Lower leg skin (tissue), 4 donors: Measurements from ENCODE around the gene EML1. TPM values are rescaled to one million over a fixed set of nuclear protein-coding genes. Genes with fewer than 3 reads are reported as not detected.

Experiments used
- DNase-seq, 2 donors: peaks; one replicate each; pipeline ENCODE4 v3.0.0-alpha.2; 2019; ENCODE audit warnings: low spot score in 2 of 2
- H3K4me3 ChIP-seq: fragments of 200-600 bp; sonication (generic); 2 replicates; pipeline ENCODE4 v1.5.1; 2017; ENCODE audit warnings: mild to moderate bottlenecking, low read depth; ENCODE audit not compliant: poor library complexity, severe bottlenecking
- POLR2A ChIP-seq, 2 donors: fragments of 450-650 bp; IDR thresholded peaks; one replicate each; pipeline ENCODE4 v1.6.1; 2016 to 2017; ENCODE audit warnings: antibody characterized with exemption in 2 of 2, mild to moderate bottlenecking in 1 of 2, moderate library complexity in 1 of 2
- WGBS, 2 donors: methylation state at CpG; one replicate each; pipeline ENCODE4 v1.1.5; 2018; 5-methylcytosine and 5-hydroxymethylcytosine counted together
- intact Hi-C: fragments of 100-400 bp; cut with DNase I; formaldehyde crosslinking; loops from one replicate; pipeline ENCODE4 v1.15.0; 2023; ENCODE audit warnings: low total_unique reads
- total RNA-seq, 4 donors: library from RNA; depleted of rRNA; stranded (reverse); fragments of >200 nt; gene quantifications; one replicate each; pipeline ENCODE4 v1.1.0, GENCODE V29; 2016
- TF ChIP-seq, protein P1 (sequence below), 3 donors: fragments of 450-650 bp; IDR thresholded peaks; one replicate each; pipeline ENCODE4 v1.5.1; 2016; ENCODE audit warnings: antibody characterized with exemption in 3 of 3, mild to moderate bottlenecking in 3 of 3, moderate library complexity in 2 of 3

The EML1 gene
- total RNA-seq, 4 donors from 2014 or later, result 10.7 to 24.7 (median 21.3) TPM

DNA sequence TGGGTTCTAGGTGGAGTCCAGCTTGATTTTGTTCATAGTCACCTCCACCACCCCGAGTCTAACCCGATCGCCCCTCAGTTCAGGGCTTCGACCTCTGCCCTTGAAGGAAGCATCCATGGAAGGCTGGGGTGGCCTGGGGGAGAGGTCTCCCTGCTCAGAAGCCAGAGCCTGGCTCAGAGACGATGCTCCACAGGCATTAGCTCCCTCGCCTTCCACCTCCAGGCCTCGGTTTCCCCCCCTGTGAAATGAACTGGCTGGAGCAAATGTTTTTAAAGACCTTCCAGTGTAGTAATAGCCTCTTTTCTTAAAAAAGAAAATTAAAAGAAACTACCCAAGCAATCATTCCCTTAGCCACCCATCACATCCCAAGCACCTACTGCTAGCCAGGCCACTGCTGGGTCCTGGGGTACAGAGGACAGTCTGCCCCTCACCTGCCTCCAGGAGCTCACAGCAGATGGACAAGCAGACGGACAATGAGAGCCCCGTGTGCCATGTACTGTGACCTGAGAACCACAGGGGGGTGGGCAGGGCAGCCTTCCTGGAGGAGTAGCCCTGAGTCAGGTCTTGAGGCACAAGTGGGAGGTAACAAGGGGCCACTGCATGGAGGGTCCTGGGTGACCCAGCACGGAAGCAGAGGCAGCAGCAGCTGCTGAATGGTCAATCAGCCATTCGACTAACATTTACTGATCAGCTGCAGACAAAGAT lies 42.3 kb upstream of the EML1 start:
- TF ChIP-seq POLR2A (IDR thresholded peaks at IDR 0.05), result no peak
- TF ChIP-seq, protein P1, sequence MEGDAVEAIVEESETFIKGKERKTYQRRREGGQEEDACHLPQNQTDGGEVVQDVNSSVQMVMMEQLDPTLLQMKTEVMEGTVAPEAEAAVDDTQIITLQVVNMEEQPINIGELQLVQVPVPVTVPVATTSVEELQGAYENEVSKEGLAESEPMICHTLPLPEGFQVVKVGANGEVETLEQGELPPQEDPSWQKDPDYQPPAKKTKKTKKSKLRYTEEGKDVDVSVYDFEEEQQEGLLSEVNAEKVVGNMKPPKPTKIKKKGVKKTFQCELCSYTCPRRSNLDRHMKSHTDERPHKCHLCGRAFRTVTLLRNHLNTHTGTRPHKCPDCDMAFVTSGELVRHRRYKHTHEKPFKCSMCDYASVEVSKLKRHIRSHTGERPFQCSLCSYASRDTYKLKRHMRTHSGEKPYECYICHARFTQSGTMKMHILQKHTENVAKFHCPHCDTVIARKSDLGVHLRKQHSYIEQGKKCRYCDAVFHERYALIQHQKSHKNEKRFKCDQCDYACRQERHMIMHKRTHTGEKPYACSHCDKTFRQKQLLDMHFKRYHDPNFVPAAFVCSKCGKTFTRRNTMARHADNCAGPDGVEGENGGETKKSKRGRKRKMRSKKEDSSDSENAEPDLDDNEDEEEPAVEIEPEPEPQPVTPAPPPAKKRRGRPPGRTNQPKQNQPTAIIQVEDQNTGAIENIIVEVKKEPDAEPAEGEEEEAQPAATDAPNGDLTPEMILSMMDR (IDR thresholded peaks at IDR 0.05), result no peak
- H3K4me3 ChIP-seq, result no peak overlapping the region
- no peak for DNase-seq
- intact Hi-C loops, result no loop called here
- 90 to 98% methylated on average over 11 of the region's 11 CpGs for WGBS, 2 donors

DNA sequence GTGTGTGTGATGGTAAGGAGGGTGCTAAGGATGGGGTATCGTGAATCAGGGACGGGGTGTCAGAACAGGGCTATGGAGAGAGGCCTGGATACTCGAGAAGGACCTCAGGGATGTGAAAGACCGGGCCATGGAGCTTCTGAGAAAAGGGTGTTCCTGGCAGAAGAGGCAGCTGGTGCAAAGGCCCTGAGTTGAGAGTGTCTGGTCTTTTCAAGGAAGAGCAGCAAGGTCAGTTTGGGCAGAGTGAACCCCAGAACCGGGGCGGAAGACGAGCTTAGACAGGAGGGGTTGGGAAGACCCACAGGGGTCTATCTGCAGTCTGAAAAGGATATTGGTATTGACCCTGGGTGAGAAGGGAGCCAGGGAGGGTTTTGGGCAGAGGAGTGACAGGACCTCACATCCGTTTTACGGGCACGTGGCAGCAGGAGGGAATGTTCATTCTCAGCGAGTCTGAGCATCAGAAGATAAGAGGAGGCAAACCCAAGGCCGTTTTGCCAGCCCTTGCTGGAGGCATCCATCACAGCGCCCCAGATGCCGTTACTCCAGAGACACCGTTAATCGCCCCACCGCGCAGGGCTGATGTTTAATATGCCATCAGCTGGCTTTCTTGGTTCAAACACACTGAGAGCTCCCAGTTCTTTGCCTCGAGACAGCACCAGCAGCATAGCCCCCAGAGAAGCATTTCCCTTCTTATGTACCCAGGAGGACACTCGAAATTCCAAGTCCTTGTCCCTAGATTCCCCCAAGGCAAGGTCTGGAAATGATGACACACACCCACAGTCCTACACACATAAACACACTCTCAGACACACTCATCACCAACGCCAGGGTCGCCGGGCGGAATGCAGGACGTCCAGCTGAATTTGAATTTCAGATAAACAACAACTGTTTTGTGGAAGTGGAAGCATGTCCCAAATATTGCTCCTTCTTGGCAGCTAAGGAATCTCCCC lies 41.4 kb upstream of the EML1 start:
- DNase-seq, result no peak
- no peak for TF ChIP-seq POLR2A (IDR thresholded peaks at IDR 0.05)
- TF ChIP-seq, protein P1 (IDR thresholded peaks at IDR 0.05), result no peak
- 63 to 68% methylated on average over 25 of the region's 25 CpGs for WGBS, 2 donors
- intact Hi-C loops, result no loop called here
- no peak overlapping the region for H3K4me3 ChIP-seq

DNA sequence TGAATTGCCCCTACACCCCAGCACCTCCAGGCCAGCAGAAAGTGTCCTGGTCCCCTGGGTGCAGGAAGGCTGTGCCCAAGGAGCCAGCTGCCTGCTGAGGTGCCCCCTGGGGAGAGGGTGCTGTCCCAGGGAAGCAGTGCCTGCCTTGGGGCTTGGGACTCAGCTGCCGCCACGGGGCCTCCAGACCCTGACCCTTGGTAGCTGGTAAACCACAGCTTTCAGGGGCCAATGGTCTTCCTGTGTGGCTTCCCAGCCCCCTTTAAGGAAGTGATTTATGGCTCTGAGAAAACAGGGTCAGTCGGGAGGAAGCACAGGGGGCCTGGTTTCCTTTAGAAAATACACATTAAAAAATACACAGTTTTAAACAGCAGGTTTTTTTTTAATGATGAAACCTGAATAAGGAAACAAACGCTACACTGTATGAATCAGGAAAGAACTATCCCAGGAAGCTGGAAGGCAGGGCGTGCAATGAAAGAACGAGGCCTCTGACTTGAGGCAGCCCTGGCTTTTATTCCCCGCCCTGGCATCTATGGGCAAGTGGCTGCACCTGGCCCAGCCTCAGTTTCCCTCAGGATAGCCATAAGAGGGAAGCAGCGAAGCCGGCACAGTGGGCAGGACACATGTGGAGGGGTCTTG lies 40.6 kb upstream of the EML1 start:
- no peak for DNase-seq
- H3K4me3 ChIP-seq, result no peak overlapping the region
- intact Hi-C loops, result no loop called here
- TF ChIP-seq, protein P1 (IDR thresholded peaks at IDR 0.05), result no peak
- no peak for TF ChIP-seq POLR2A (IDR thresholded peaks at IDR 0.05)
- 33 to 39% methylated on average over 9 of the region's 9 CpGs for WGBS, 2 donors

DNA sequence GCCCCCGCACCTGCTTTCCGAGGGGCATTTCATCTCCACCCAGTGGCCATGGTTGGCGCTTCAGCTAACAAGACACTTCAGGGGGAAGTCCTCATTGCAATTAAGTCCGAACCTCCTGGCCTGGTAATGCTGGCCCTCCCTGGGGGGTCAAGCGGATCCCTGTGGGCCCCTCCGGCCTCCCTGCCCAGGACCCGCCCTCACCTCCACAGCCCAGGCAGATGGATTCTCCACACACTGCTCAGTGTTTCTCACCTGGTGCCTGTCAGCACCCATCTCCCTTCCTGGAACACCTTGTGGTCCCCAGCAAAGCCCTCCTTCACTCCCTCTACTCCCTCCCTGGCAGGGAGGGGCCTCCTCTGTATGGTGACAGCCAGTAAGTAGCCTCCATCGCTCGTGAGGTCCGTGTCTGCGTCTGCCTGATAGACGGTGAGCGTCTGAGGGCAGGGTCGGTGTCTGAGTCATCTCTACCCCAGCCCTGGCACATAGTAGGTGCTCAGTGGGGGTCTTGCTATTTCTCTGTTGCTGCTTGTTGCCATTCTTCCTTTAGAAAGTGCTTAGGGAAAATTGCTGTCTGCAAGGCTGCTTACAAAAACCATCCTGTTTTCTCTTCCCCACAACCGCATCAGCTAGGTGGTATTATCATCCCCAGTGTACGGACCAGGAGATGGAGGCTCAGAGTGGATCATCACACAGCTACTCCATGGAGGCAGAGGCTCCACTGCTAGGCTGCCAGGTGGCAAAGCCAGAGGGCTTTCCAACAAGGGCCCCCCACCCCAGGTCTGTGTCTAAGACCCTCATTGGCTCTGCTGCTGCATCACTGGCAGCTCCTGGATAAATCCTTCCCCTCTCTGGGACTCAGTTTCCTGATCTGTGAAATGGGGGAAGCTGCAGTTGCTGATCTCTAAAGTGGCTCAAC lies 39.7 kb upstream of the EML1 start:
- DNase-seq, result no peak
- WGBS, 2 donors, result 68 to 80% methylated on average over 13 to 16 of the region's 16 CpGs
- no peak for TF ChIP-seq POLR2A (IDR thresholded peaks at IDR 0.05)
- TF ChIP-seq, protein P1 (IDR thresholded peaks at IDR 0.05), result no peak
- intact Hi-C loops, result no loop called here
- H3K4me3 ChIP-seq, result no peak overlapping the region
